Astrocyte (in vitro differentiated cells and primary cell): ENCODE measurements around the gene SCN10A. TPM values are rescaled to one million over a fixed set of nuclear protein-coding genes. Genes with fewer than 3 reads are reported as not detected.

ENCODE experiments used
- DNase-seq: peaks from one replicate; pipeline ENCODE4 v3.0.0-alpha.2; 2010; ENCODE audit warnings: low read depth
- FAIRE-seq: peaks from 2 replicates; lab custom pipeline; 2011; peaks lifted over from hg19 to GRCh38; lab: Jason Lieb, UNC
- H2AFZ ChIP-seq: 2 replicates; pipeline ENCODE4 v1.6.0; 2012; ENCODE audit warnings: low read depth, low read length, inconsistent platforms
- H3K27ac ChIP-seq: 2 replicates; pipeline ENCODE4 v1.5.1; 2011; ENCODE audit warnings: low read depth, low read length, inconsistent platforms
- H3K27me3 ChIP-seq: 2 replicates; pipeline ENCODE4 v1.6.0; 2011; ENCODE audit warnings: low read length, inconsistent platforms; ENCODE audit not compliant: insufficient read depth
- H3K36me3 ChIP-seq: 2 replicates; pipeline ENCODE4 v1.5.1; 2011; ENCODE audit warnings: low read length, inconsistent platforms; ENCODE audit not compliant: insufficient read depth
- H3K4me1 ChIP-seq: 2 replicates; pipeline ENCODE4 v1.5.1; 2011; ENCODE audit warnings: low read length, inconsistent platforms; ENCODE audit not compliant: insufficient read depth
- H3K4me2 ChIP-seq: 2 replicates; pipeline ENCODE4 v1.6.0; 2012; ENCODE audit warnings: low read length, inconsistent platforms
- H3K4me3 ChIP-seq: 2 replicates; pipeline ENCODE4 v1.5.1; 2011; ENCODE audit warnings: low read depth, mild to moderate bottlenecking, low read length, inconsistent platforms; ENCODE audit not compliant: insufficient read depth
- H3K79me2 ChIP-seq: 2 replicates; pipeline ENCODE4 v1.6.0; 2012; ENCODE audit warnings: mild to moderate bottlenecking, low read length, inconsistent platforms; ENCODE audit not compliant: insufficient read depth
- H3K9ac ChIP-seq: 2 replicates; pipeline ENCODE4 v1.6.0; 2012; ENCODE audit warnings: mild to moderate bottlenecking, low read length, inconsistent platforms
- H3K9me3 ChIP-seq: 2 replicates; pipeline ENCODE4 v1.5.1; 2012; ENCODE audit warnings: low read depth, mild to moderate bottlenecking, low read length, inconsistent platforms; ENCODE audit not compliant: insufficient read depth
- H4K20me1 ChIP-seq: 2 replicates; pipeline ENCODE4 v1.6.0; 2012; ENCODE audit warnings: low read length, inconsistent platforms; ENCODE audit not compliant: insufficient read depth
- H3K27ac Mint-ChIP-seq: one replicate; pipeline ENCODE4 v1.8.0; 2021; ENCODE audit warnings: mild to moderate bottlenecking, mixed read lengths; ENCODE audit not compliant: unreplicated experiment
- H3K27me3 Mint-ChIP-seq: one replicate; pipeline ENCODE4 v1.8.0; 2021; ENCODE audit warnings: low read depth, mixed read lengths; ENCODE audit not compliant: unreplicated experiment
- H3K36me3 Mint-ChIP-seq: one replicate; pipeline ENCODE4 v1.8.0; 2021; ENCODE audit warnings: low read depth, mixed read lengths; ENCODE audit not compliant: unreplicated experiment
- H3K4me1 Mint-ChIP-seq: one replicate; pipeline ENCODE4 v1.8.0; 2021; ENCODE audit warnings: low read depth, mixed read lengths; ENCODE audit not compliant: unreplicated experiment
- H3K4me3 Mint-ChIP-seq: one replicate; pipeline ENCODE4 v1.8.0; 2021; ENCODE audit warnings: mild to moderate bottlenecking, moderate library complexity, mixed read lengths; ENCODE audit not compliant: unreplicated experiment
- H3K9me3 Mint-ChIP-seq: one replicate; pipeline ENCODE4 v1.8.0; 2021; ENCODE audit warnings: mild to moderate bottlenecking, mixed read lengths; ENCODE audit not compliant: unreplicated experiment
- EZH2 ChIP-seq: IDR thresholded peaks from 2 replicates; pipeline ENCODE4 v1.6.1; 2012; ENCODE audit warnings: mild to moderate bottlenecking, low read length, inconsistent platforms; ENCODE audit not compliant: insufficient read depth
- total RNA-seq: library from RNA; stranded (reverse); gene quantifications from 2 replicates; pipeline ENCODE4 v1.2.1, GENCODE V29; 2021
- TF ChIP-seq, protein P1 (sequence below): IDR thresholded peaks from 2 replicates; pipeline ENCODE4 v1.5.1; 2011; ENCODE audit warnings: low read depth, mild to moderate bottlenecking, inconsistent platforms, low read length, moderate library complexity; ENCODE audit not compliant: insufficient read depth

SCN10A gene
- total RNA-seq, 1 donor from 2014 or later, result not detected

DNA sequence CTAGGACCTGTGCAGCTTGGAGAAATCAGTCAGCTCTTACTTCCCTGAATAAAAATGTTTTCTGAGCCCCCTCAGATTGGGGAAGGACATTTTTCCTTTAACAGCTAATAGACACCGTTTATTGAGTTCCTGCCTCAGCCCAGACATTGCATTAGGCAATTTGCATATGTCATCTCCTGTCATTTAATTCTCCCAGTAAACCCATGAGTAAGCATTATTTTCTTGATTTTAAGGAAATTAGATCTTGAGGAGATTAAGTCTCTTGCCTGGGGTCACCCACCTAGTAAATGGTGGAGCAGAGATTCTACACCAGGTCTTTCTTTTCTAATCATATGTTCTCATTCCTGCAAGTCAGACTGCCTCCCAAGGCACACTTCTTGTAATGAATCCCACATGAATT, 88.0 kb downstream of the SCN10A start:
- no peak for FAIRE-seq
- TF ChIP-seq, protein P1, sequence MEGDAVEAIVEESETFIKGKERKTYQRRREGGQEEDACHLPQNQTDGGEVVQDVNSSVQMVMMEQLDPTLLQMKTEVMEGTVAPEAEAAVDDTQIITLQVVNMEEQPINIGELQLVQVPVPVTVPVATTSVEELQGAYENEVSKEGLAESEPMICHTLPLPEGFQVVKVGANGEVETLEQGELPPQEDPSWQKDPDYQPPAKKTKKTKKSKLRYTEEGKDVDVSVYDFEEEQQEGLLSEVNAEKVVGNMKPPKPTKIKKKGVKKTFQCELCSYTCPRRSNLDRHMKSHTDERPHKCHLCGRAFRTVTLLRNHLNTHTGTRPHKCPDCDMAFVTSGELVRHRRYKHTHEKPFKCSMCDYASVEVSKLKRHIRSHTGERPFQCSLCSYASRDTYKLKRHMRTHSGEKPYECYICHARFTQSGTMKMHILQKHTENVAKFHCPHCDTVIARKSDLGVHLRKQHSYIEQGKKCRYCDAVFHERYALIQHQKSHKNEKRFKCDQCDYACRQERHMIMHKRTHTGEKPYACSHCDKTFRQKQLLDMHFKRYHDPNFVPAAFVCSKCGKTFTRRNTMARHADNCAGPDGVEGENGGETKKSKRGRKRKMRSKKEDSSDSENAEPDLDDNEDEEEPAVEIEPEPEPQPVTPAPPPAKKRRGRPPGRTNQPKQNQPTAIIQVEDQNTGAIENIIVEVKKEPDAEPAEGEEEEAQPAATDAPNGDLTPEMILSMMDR, result no peak
- no peak for TF ChIP-seq EZH2
- no peaks in the 10 kb centered on the region for H3K4me1 Mint-ChIP-seq

DNA sequence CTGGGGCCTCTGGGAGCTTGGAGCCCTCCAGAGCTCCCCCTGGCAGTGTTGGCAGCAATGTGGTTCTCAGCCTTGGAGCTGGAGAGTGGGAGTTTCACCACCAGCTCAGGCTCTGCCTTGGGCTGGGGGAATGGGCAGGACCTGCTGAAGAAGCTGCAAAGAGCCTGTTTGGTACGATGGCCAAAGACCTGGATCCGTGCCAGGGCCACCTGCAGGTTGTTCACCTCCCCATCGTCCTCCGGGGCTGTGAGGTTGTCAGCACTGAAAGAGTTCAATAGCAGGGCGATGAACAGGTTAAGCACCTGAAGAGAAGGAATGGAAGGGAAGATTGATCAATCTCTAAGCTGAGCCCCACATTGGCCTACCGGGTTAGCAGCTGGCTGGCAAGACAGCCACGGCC, 89.3 kb downstream of the SCN10A start:
- no peaks in the 10 kb centered on the region for H3K4me1 Mint-ChIP-seq
- no peak overlapping the region for H3K27ac Mint-ChIP-seq
- peaks cover 6% of the 10 kb centered on the region for H3K9me3 Mint-ChIP-seq
- H3K9me3 ChIP-seq, result no peaks in the 10 kb centered on the region
- no peaks in the 10 kb centered on the region for H3K36me3 ChIP-seq
- H3K36me3 Mint-ChIP-seq, result no peaks in the 10 kb centered on the region
- H3K4me3 ChIP-seq, result no peak overlapping the region
- H3K27me3 Mint-ChIP-seq, result peaks cover 26% of the 10 kb centered on the region
- no peak overlapping the region for H3K4me2 ChIP-seq
- no peak overlapping the region for H3K9ac ChIP-seq
- no peak overlapping the region for H2AFZ ChIP-seq
- TF ChIP-seq EZH2, result no peak
- TF ChIP-seq, protein P1, result no peak
- no peaks in the 10 kb centered on the region for H3K79me2 ChIP-seq
- H3K27me3 ChIP-seq, result no peaks in the 10 kb centered on the region
- no peaks in the 10 kb centered on the region for H4K20me1 ChIP-seq
- H3K4me3 Mint-ChIP-seq, result no peak overlapping the region
- peaks cover 34% of the 10 kb centered on the region for H3K4me1 ChIP-seq
- DNase-seq (no peak), FAIRE-seq (no peak)
- no peak overlapping the region for H3K27ac ChIP-seq

More for the DNA sequence above, 88.0 kb downstream of the SCN10A start:
- Histone ChIP-seq H3K4me3 (no peak overlapping the region), H3K79me2 (no peaks in the 10 kb centered on the region), H3K9ac (no peak overlapping the region), H3K9me3 (no peaks in the 10 kb centered on the region), H3K27ac (no peak overlapping the region), H3K36me3 (no peaks in the 10 kb centered on the region), H4K20me1 (no peaks in the 10 kb centered on the region), H3K4me1 (peaks cover 28% of the 10 kb centered on the region), H3K4me2 (no peak overlapping the region), H2AFZ (no peak overlapping the region), H3K27me3 (peaks cover 4% of the 10 kb centered on the region)
- Mint-ChIP-seq H3K4me3 (no peak overlapping the region), H3K27ac (no peak overlapping the region), H3K36me3 (no peaks in the 10 kb centered on the region), H3K9me3 (peaks cover 6% of the 10 kb centered on the region), H3K27me3 (peaks cover 31% of the 10 kb centered on the region)
- DNase-seq, result no peak

GRCh38 chr3:38725726-38726419, 90.1 kb downstream of the SCN10A start:
- Histone ChIP-seq H3K36me3 (no peaks in the 10 kb centered on the region), H3K27ac (no peak overlapping the region), H3K4me3 (no peak overlapping the region), H2AFZ (no peak overlapping the region), H3K9ac (no peak overlapping the region), H3K27me3 (no peaks in the 10 kb centered on the region), H3K9me3 (no peaks in the 10 kb centered on the region), H3K4me2 (peak overlapping the region; percentile 4), H3K4me1 (peaks cover 34% of the 10 kb centered on the region), H4K20me1 (no peaks in the 10 kb centered on the region), H3K79me2 (no peaks in the 10 kb centered on the region)
- FAIRE-seq (no peak), DNase-seq (peak; percentile 33)
- Mint-ChIP-seq H3K36me3 (no peaks in the 10 kb centered on the region), H3K27me3 (peaks cover 34% of the 10 kb centered on the region), H3K27ac (no peak overlapping the region), H3K4me1 (no peaks in the 10 kb centered on the region), H3K4me3 (no peak overlapping the region), H3K9me3 (peaks cover 6% of the 10 kb centered on the region)
- TF ChIP-seq, protein P1, result no peak
- TF ChIP-seq EZH2, result no peak
